ENCODE measurements around the gene ZNF576. TPM values are rescaled to one million over a fixed set of nuclear protein-coding genes. Genes with fewer than 3 reads are reported as not detected.

ZNF576 gene
- total RNA-seq, 4 donors from 2014 or later, result 9.2 to 20.8 (median 13.7) TPM

GRCh38 chr19:43569657-43570056 lies 26.7 kb upstream of the ZNF576 start:
- H3K4me1 ChIP-seq, result peaks cover 6% of the 10 kb centered on the region

GRCh38 chr19:43570174-43570791 lies 26.1 kb upstream of the ZNF576 start:
- DNase-seq (ENCODE audit: low spot score in 2 of 2), result no peak
- Histone ChIP-seq H3K4me3 (no peak overlapping the region), H3K4me1 (peaks cover 11% of the 10 kb centered on the region), H3K27me3 (no peaks in the 10 kb centered on the region), H3K9me3 (no peaks in the 10 kb centered on the region), H3K27ac (no peak overlapping the region), H3K36me3 (peaks cover 9% of the 10 kb centered on the region)
- TF ChIP-seq EP300 (IDR thresholded peaks at IDR 0.05) (no peak), POLR2AphosphoS5 (IDR thresholded peaks at IDR 0.05) (no peak), POLR2A (IDR thresholded peaks at IDR 0.05) (no peak), CTCF (IDR thresholded peaks at IDR 0.05) (no peak)
- WGBS, result 88% methylated on average over 5 of the region's 5 CpGs

More at GRCh38 chr19:43569657-43570056, 26.7 kb upstream of the ZNF576 start:
- Histone ChIP-seq H3K27ac (no peak overlapping the region), H3K36me3 (peaks cover 9% of the 10 kb centered on the region), H3K27me3 (no peaks in the 10 kb centered on the region), H3K4me3 (no peak overlapping the region), H3K9me3 (no peaks in the 10 kb centered on the region)
- WGBS, result 78% methylated on average over 5 of the region's 5 CpGs
- DNase-seq (ENCODE audit: low spot score in 2 of 2), result no peak
- TF ChIP-seq POLR2A (IDR thresholded peaks at IDR 0.05), result no peak
- no peak for TF ChIP-seq POLR2AphosphoS5 (IDR thresholded peaks at IDR 0.05)
- TF ChIP-seq EP300 (IDR thresholded peaks at IDR 0.05), result no peak
- no peak for TF ChIP-seq CTCF (IDR thresholded peaks at IDR 0.05)

GRCh38 chr19:43572171-43572588 lies 24.2 kb upstream of the ZNF576 start:
- no peaks in the 10 kb centered on the region for H3K27me3 ChIP-seq
- DNase-seq (ENCODE audit: low spot score in 2 of 2), result no peak
- H3K27ac ChIP-seq, result no peak overlapping the region
- no peaks in the 10 kb centered on the region for H3K9me3 ChIP-seq
- peaks cover 9% of the 10 kb centered on the region for H3K36me3 ChIP-seq
- H3K4me3 ChIP-seq, result no peak overlapping the region
- H3K4me1 ChIP-seq, result peaks cover 22% of the 10 kb centered on the region
- TF ChIP-seq CTCF (IDR thresholded peaks at IDR 0.05) (no peak), EP300 (IDR thresholded peaks at IDR 0.05) (no peak), POLR2AphosphoS5 (IDR thresholded peaks at IDR 0.05) (no peak), POLR2A (IDR thresholded peaks at IDR 0.05) (no peak)
- WGBS, result 83% methylated on average over 3 of the region's 3 CpGs

GRCh38 chr19:43574424-43575155 lies 21.8 kb upstream of the ZNF576 start:
- no peak for TF ChIP-seq POLR2A (IDR thresholded peaks at IDR 0.05)
- no peak for TF ChIP-seq EP300 (IDR thresholded peaks at IDR 0.05)
- no peak for TF ChIP-seq POLR2AphosphoS5 (IDR thresholded peaks at IDR 0.05)
- TF ChIP-seq CTCF (IDR thresholded peaks at IDR 0.05), result no peak
- WGBS, result 29% methylated on average over 11 of the region's 12 CpGs
- Histone ChIP-seq H3K4me3 (peak overlapping the region; percentile 88), H3K27ac (peak overlapping the region; percentile 80), H3K36me3 (peaks cover 9% of the 10 kb centered on the region), H3K27me3 (no peaks in the 10 kb centered on the region), H3K4me1 (peaks cover 22% of the 10 kb centered on the region), H3K9me3 (no peaks in the 10 kb centered on the region)
- DNase-seq (ENCODE audit: low spot score in 2 of 2), result no peak

All from suprapubic skin (tissue), 4 donors.